Left lung (tissue), 10 donors: ENCODE results near the gene RSPH1. TPM values are rescaled to one million over a fixed set of nuclear protein-coding genes. Genes with fewer than 3 reads are reported as not detected.

Experiments used
- ATAC-seq: fragments of 200-7000 bp; cut with Tn5 transposase; one replicate; pipeline ENCODE4 v1.9.1; 2020; ENCODE audit warnings: moderate library complexity
- DNase-seq, 4 donors: peaks; one replicate each; pipeline ENCODE4 v3.0.0-alpha.2; 2013 to 2020
- H3K27ac ChIP-seq, 2 donors: fragments of 200-600 bp; sonication (generic) in 1 of 2; one replicate each; pipeline versions ENCODE4 v1.5.0 to v1.8.0; 2020 to 2021
- H3K27me3 ChIP-seq, 2 donors: fragments of 200-600 bp; sonication (generic) in 1 of 2; one replicate each; pipeline versions ENCODE4 v1.5.0 to v1.8.0; 2020 to 2021
- H3K36me3 ChIP-seq, 2 donors: fragments of 200-600 bp; sonication (generic) in 1 of 2; one replicate each; pipeline versions ENCODE4 v1.5.0 to v1.8.0; 2020 to 2021
- H3K4me1 ChIP-seq, 2 donors: fragments of 200-600 bp; one replicate each; pipeline ENCODE4 v1.8.0; 2021
- H3K4me3 ChIP-seq, 2 donors: fragments of 200-600 bp; sonication (generic) in 1 of 2; one replicate each; pipeline versions ENCODE4 v1.5.0 to v1.8.0; 2020 to 2021; ENCODE audit warnings: mild to moderate bottlenecking in 1 of 2
- H3K9me3 ChIP-seq, 2 donors: fragments of 200-600 bp; sonication (generic) in 1 of 2; one replicate each; pipeline versions ENCODE4 v1.5.0 to v1.8.0; 2020 to 2021
- intact Hi-C, 2 donors: fragments of 100-400 bp; cut with DNase I; formaldehyde crosslinking; loops; one replicate each; pipeline versions ENCODE4 v1.11.2 to v1.14.2; 2022
- polyA plus RNA-seq, 6 donors: library from polyadenylated mRNA; unstranded; fragments of 120-200 nt; gene quantifications; one replicate each; pipeline ENCODE4 v1.2.1, GENCODE V29; 2013; ENCODE audit not compliant: insufficient read length in 6 of 6
- total RNA-seq, 2 donors: library from RNA; stranded (reverse); fragmentation: NEBNext Ultra II Directional; extraction: Animal tissue kit (Norgen Biotek cat#: 25700); gene quantifications; one replicate each; pipeline ENCODE4 v1.2.1, GENCODE V29; 2021
- TF ChIP-seq, protein P1 (sequence below), 2 donors: fragments of 200-600 bp; sonication (generic) in 1 of 2; IDR thresholded peaks; one replicate each; pipeline versions ENCODE4 v1.5.0 to v1.8.0; 2021; ENCODE audit warnings: antibody characterized with exemption in 2 of 2
- donor health status: DM: no; HTN: yes; CAD: no.
- donor health status: DM: no; HTN: no; CAD: no.

The RSPH1 gene
- total and polyA plus RNA-seq, 8 donors, result 0.73 to 27.3 (median 13.4) TPM

DNA sequence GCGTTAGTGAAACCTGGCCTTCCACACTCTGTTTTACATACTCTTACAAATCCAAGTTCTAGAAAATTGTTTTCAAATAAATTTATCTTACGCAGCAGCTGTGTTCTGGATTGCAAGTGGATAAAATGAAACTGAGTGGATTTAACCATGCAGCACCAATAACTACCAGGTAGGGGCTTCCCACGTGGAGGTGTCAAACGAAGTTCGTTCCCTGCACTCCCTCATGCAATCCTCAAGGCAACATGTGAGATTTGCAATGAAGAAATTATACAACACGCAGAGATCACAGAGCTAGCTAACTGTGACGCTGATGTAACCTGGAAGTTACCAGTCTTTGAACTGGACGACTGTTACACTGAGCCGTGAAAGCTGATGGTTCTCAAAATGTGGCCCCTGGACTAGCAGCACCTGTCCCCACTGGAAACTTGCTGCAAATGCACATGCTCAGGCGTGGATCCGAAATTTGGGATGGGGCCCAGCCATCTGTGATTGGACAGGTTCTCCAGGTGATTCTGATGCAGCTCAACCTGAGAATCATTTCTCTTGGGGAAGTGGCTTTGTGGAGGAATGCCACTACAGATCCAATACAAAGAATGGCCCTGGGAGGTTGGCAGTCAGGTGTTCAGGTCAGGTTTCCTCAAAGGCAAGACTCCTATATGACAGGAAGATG, 36.3 kb downstream of the RSPH1 start:
- Histone ChIP-seq H3K9me3 (no peaks in the 10 kb centered on the region), H3K36me3 (no peaks in the 10 kb centered on the region), H3K27me3 (no peaks in the 10 kb centered on the region), H3K27ac (no peak overlapping the region), H3K4me1 (peaks cover 0 to under 1% of the 10 kb centered on the region in 2 donors), H3K4me3 (no peak overlapping the region)
- intact Hi-C loops, result no loop called here
- TF ChIP-seq, protein P1, sequence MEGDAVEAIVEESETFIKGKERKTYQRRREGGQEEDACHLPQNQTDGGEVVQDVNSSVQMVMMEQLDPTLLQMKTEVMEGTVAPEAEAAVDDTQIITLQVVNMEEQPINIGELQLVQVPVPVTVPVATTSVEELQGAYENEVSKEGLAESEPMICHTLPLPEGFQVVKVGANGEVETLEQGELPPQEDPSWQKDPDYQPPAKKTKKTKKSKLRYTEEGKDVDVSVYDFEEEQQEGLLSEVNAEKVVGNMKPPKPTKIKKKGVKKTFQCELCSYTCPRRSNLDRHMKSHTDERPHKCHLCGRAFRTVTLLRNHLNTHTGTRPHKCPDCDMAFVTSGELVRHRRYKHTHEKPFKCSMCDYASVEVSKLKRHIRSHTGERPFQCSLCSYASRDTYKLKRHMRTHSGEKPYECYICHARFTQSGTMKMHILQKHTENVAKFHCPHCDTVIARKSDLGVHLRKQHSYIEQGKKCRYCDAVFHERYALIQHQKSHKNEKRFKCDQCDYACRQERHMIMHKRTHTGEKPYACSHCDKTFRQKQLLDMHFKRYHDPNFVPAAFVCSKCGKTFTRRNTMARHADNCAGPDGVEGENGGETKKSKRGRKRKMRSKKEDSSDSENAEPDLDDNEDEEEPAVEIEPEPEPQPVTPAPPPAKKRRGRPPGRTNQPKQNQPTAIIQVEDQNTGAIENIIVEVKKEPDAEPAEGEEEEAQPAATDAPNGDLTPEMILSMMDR (IDR thresholded peaks at IDR 0.05), result no peak
- ATAC-seq (no peak), DNase-seq (no peak)

DNA sequence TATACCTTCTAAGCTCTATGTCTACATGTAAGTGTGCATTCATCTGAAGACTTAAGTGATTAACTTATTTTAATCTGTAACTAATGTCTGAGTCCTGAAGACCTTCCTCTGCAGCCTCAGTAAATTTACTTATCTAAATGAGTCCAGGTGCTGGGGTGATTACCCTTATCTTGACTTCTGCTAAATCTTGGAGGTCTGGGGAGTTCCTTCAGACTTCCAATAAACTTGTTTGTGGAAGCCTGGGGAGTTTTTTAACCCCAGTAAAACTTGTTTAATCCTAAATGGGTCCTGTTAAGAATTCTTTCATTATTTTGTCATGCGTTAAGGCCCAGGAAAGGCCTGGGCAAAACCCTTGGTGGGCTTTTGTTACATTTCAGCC, 37.0 kb downstream of the RSPH1 start:
- Histone ChIP-seq H3K27me3 (no peaks in the 10 kb centered on the region), H3K36me3 (no peaks in the 10 kb centered on the region), H3K27ac (no peak overlapping the region), H3K4me3 (no peak overlapping the region), H3K4me1 (no peaks in the 10 kb centered on the region), H3K9me3 (no peaks in the 10 kb centered on the region)
- DNase-seq (no peak), ATAC-seq (no peak)
- intact Hi-C loops, result no loop called here
- TF ChIP-seq, protein P1 (IDR thresholded peaks at IDR 0.05), result no peak

DNA sequence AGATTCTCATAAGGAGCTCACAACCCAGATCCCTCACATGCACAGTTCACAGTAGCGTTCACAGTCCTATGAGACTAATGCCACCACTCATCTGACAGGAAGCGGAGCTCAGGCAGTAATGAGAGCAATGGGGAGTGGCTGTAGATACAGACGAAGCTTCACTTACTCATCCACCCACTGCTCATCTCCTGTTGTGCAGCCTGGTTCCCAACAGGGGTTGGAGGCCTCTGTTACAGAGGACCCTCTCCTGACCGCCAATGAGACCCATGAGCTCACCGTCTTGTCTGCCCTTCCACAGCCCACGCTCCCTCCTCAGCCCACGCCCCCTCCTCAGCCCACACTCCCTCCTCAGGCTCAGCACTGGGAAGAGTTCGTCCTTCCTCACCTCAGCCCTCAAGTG, 39.6 kb downstream of the RSPH1 start:
- Histone ChIP-seq H3K4me1 (no peaks in the 10 kb centered on the region), H3K36me3 (no peaks in the 10 kb centered on the region), H3K27me3 (no peaks in the 10 kb centered on the region), H3K4me3 (no peak overlapping the region), H3K27ac (no peak overlapping the region), H3K9me3 (no peaks in the 10 kb centered on the region)
- DNase-seq, result no peak
- no peak for ATAC-seq
- intact Hi-C loops, result no loop called here
- TF ChIP-seq, protein P1 (IDR thresholded peaks at IDR 0.05), result no peak

DNA sequence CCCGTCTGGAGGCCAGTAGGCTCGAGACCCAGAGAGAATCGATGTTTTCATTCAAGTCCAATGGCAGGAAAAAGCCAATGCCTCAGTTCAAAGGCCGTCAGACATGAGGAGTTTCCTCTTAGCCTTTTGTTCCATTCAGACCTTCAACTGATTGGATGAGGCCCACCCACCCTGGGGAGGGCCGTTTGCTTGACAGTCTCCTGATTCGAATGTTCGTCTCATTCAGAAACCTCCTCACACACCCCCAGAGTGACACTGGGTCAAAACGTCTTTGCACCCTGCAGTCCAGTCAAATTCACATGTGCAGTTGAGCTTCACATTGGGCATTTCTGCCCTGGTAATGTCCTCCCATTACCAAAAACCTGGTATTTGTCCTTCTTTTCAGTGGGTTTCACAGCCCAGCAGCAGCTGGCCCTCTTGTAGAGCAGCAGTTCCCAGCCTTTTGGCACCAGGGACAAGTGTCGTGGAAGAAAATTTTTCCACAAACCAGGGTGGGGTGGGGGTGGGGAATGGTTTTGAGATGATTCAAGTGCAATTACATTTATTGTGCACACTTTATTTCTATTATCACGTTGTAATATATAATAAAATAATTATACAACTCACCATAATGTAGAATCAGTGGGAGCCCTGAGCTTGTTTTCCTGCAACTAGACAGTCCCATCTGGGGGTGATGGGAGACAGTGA, 40.1 kb downstream of the RSPH1 start:
- H3K4me3 ChIP-seq, result no peak overlapping the region
- DNase-seq, result no peak
- no peaks in the 10 kb centered on the region for H3K9me3 ChIP-seq
- no peak overlapping the region for H3K27ac ChIP-seq
- no peak for ATAC-seq
- TF ChIP-seq, protein P1 (IDR thresholded peaks at IDR 0.05), result no peak
- no peaks in the 10 kb centered on the region for H3K4me1 ChIP-seq
- intact Hi-C loops, result no loop called here
- no peaks in the 10 kb centered on the region for H3K36me3 ChIP-seq
- no peaks in the 10 kb centered on the region for H3K27me3 ChIP-seq

DNA sequence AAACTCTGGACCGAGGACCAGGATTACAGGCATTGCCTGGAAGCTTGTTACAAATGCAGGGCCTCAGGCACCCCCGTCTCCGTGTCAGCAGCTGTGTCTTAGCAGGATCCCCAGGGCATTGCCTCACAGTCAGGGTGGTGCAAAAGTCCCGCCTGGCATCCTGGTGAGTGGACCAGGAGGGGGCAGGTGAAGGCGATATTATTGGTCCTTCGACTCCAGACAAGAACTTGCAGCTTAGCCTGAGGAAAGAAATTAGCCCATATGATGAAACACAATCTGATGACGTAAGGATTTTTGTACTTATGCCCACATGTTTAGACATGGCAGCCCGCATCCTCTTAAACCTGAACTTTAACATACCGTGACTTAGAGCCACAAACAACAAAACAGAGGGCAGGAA, 40.8 kb downstream of the RSPH1 start:
- H3K36me3 ChIP-seq, result no peaks in the 10 kb centered on the region
- H3K9me3 ChIP-seq, result no peaks in the 10 kb centered on the region
- TF ChIP-seq, protein P1 (IDR thresholded peaks at IDR 0.05), result no peak
- H3K4me1 ChIP-seq, result peaks cover 0 to 5% of the 10 kb centered on the region in 2 donors
- ATAC-seq (no peak), DNase-seq (no peak)
- no peak overlapping the region for H3K4me3 ChIP-seq
- no peaks in the 10 kb centered on the region for H3K27me3 ChIP-seq
- intact Hi-C loops, result no loop called here
- H3K27ac ChIP-seq, result no peak overlapping the region
